ENCODE results near the gene BTBD2. TPM values are rescaled to one million over a fixed set of nuclear protein-coding genes. Genes with fewer than 3 reads are reported as not detected.

The BTBD2 gene
- total and polyA plus RNA-seq, 9 donors: 14.4 to 131 (median 88.0) TPM

DNA sequence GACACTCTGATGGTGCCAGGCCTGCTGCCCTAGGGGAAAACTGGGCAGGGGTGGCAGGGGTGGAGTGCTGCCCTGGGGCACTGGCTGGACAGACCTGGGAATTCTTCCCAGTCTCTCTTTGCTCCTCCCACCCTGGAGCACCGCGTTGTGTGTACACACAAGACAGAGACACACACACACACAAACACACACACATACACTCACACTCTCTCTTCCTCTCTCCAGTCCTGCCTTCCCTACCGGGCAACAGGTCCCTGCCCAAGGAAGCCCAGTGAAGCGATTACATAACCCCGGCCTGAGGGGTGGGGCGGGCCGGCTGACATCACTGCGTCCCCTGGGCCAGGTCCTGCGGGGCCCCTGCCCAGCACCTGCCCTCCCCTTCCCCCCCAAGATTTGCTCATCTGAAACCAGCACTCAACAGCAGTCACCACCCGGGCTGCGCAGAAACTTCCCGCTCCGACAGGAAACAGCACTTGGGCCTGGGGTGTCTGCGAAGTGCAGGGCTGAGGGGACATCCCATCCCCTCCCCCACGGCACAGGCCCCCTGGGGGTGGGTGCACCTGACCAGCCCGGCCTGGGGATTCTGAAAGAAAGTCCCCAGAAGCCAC is 34.3 kb upstream of the BTBD2 start:
- peak overlapping the region; percentile 88 for H3K4me3 ChIP-seq
- 0 to 1% (median 0%) methylated on average over 15 to 16 of the region's 16 CpGs for WGBS, 3 donors
- no peaks in the 10 kb centered on the region for H3K9me3 ChIP-seq
- intact Hi-C loops (cut with DNase I): loop anchor here in 1 of 4 donors (10.0 kb wide), 1 partner anchor 805 kb away; the partner anchor contains the start of genes ATP5F1D and MIDN
- TF ChIP-seq CTCF (IDR thresholded peaks at IDR 0.05) (no peak), POLR2A (IDR thresholded peaks at IDR 0.05) (peak; percentile 85), EP300 (IDR thresholded peaks at IDR 0.05) (no peak)
- H3K4me1 ChIP-seq (ENCODE audit: insufficient read depth): peaks cover 35% of the 10 kb centered on the region
- H3K36me3 ChIP-seq: no peaks in the 10 kb centered on the region
- H3K27me3 ChIP-seq: no peaks in the 10 kb centered on the region
- peak overlapping the region; percentile 87 to 92 for H3K27ac ChIP-seq
- DNase-seq: peak; percentile 79 to 90 (median 85)

- 33 to 46% (median 41%) methylated on average over 26 to 27 of the region's 27 CpGs for WGBS, 3 donors
- TF ChIP-seq CTCF (IDR thresholded peaks at IDR 0.05) (no peak), POLR2A (IDR thresholded peaks at IDR 0.05) (no peak), EP300 (IDR thresholded peaks at IDR 0.05) (no peak)
- Histone ChIP-seq H3K4me1 (ENCODE audit: insufficient read depth) (peaks cover 30% of the 10 kb centered on the region), H3K27ac (peak overlapping the region; percentile 87 to 92), H3K27me3 (no peaks in the 10 kb centered on the region), H3K36me3 (no peaks in the 10 kb centered on the region), H3K4me3 (peak overlapping the region; percentile 88), H3K9me3 (no peaks in the 10 kb centered on the region)
- intact Hi-C loops (cut with DNase I): loop anchor here in 1 of 4 donors (10.0 kb wide), 1 partner anchor 804 kb away; the partner anchor contains the start of genes ATP5F1D and MIDN
- peak in 4 of 5 donors; percentile 44 to 55 (median 52) for DNase-seq
These were observed 33.6 kb upstream of the BTBD2 start for GRCh38 chr19:2048959-2049740.

DNA sequence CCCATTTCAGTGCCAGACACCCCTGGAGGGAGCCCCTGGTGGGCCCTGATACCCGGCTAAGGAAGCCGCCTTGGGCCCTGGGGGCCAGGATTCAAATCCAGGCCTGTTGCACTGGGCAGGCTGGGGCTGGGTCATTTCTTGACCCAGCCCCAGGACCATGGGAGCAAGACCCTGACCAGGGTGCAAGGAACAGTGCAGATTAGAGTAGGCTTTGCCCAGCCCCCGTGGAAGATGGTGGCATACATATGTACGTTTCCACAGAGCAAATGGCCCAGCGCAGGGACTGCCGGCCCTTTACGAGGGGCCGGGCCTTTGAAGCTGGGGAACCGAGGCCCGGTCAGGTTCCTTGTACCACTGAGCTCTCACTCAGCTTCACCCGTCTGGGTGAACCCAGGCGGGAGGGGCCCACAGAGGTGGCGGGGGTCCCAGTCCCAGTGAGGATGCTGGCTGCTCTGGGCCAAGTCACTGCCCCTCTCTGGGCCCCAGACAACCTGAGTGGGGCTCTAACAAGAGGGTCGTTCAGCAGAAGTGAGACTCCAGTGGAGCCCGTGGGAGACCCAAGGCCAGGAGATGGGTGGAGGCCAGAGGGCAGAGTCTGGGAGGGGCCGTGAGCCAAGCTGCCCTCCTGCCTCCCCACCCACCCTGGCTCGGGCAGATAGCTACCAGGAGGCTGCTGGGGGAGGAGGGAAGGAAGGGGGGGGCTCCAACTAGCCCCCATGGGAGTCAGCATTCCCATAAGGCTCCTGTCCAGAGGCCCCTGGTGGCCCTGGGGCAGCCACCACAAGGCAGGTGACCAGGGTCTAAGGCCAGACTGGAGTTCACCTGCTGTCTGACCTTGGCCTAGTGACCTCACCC is 32.8 kb upstream of the BTBD2 start:
- 65 to 72% (median 66%) methylated on average over 16 to 17 of the region's 17 CpGs for WGBS, 3 donors
- TF ChIP-seq CTCF (IDR thresholded peaks at IDR 0.05) (no peak), EP300 (IDR thresholded peaks at IDR 0.05) (no peak), POLR2A (IDR thresholded peaks at IDR 0.05) (no peak)
- no peaks in the 10 kb centered on the region for H3K9me3 ChIP-seq
- no peaks in the 10 kb centered on the region for H3K27me3 ChIP-seq
- peak overlapping the region; percentile 87 to 92 for H3K27ac ChIP-seq
- peak in 3 of 5 donors; percentile 39 to 56 (median 47) for DNase-seq
- H3K36me3 ChIP-seq: no peaks in the 10 kb centered on the region
- peaks cover 27% of the 10 kb centered on the region for H3K4me1 ChIP-seq (ENCODE audit: insufficient read depth)
- peak overlapping the region; percentile 88 for H3K4me3 ChIP-seq
- intact Hi-C loops (cut with DNase I): loop anchor here in 1 of 4 donors (10.0 kb wide), 1 partner anchor 804 kb away; the partner anchor contains the start of genes ATP5F1D and MIDN
